ENCODE results near the gene PIMREG.

Gene PIMREG

DNA sequence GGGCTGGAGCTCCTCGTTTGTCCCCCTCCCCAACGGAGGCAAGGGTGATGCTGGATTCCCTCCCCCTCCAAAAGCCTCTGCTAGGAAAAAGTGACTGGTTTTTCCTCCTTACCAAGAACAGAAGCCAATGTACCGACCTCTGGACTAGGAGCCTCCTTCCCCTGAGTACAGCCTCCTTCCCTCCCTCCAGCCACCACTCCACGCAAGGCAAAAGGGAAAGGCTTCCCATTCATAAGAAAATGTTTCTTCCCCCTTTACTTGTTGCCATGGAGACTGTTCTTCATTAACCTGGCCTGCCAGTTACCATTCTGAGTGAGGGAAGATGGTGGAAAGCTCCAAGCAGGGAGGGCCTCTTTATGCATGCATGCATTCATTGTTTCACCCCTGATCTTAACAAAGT is 4.3 kb upstream of the PIMREG start:
- DNase-seq = no peak

DNA sequence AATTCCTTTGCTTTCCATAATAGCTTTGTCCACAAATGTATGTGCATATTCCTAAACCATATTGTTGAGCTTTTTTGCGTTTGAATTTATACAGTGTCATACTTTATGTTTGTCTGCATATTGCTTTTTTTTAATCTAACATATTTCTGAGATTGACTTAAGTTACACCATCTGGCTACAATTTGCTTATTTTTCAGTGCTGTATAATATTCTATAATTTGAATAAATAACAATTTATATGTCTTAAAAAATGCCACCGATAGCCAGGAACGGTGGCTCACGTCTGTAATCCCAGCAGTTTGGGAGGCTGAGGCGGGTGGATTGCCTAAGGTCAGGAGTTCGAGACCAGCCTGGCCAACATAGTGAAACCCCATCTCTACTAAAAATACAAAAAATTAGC is 1.5 kb upstream of the PIMREG start:
- no peak for DNase-seq

DNA sequence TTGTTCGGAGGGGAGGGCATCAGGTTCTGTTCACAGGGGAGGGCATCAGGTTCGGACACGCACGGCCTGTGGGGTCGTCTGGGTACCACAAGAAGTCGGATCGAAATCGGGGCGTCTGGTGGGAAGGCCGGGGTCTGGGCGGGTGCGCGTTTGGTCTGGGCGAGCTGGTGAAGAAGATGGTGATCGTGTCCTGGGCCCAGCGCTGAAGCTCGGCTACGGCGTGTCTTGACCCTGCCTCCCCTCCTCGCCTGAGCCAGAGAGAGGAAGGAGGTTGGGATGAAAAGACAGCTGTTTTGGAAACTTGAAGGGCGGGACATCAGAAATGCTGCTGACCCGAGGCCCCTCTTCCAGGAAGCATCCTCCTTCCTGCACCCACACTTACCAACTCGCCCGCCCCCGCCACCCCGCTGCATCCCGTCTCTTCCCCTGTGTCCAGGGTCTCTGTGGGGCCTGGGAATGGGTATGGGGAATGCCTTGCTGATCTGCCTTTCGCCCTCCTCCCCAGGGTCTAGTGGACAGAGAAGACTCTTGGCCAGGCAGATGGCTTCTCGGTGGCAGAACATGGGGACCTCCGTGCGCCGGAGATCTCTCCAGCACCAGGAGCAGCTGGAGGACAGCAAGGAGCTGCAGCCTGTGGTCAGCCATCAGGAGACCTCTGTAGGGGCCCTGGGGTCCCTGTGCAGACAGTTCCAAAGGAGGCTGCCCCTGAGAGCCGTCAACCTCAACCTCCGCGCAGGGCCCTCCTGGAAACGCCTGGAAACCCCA is 498 bp downstream of the PIMREG start:
- DNase-seq = no peak

DNA sequence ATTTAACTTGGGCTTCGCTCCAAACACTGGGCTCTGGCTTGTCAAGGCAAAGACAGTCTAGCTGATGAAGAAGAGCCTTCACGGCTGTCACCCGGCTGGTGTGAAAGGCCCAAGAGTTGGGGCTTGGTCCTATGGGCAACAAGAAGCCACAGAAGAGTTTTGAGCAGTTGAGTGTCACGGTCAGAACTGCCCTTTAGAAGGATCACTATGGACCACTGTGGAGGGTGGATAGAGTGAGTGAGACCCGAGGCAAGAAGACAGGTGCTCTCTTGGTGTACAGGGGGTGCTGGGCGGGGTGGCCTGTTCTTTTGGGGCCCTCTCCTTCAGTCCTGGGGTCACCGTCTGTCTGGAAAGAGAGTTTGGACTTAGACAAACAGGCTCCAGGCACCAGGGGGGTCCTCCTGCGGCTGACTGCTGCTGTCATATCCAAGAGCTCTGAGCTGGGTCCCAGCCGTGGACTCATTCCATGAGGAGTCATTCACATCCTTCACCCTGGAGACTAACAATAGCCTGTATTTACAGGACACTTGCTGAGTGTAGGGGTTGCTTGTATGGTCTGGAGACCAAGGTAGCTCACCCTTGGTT is 2.4 kb downstream of the PIMREG start:
- no peak for DNase-seq

DNA sequence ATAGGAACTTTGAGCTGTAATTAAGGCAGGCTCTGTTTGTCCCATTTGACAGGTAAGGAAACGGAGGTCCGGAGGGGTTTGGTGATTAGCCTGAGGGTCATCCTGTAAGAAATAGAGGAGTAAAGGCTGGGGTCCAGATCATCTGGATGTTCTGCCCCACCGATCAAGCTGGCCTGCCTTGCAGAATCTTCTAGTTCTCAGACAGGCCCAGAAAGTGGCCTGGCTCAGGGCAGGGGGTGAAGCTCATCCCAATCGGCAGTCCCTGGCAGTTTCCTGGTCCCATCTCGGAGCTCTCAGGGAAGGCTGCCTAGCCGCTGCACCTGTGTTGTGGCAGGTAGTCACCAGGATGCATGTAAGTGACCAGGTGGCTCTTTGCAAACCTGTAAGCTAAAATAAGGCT is 4.2 kb downstream of the PIMREG start:
- DNase-seq = no peak

DNA sequence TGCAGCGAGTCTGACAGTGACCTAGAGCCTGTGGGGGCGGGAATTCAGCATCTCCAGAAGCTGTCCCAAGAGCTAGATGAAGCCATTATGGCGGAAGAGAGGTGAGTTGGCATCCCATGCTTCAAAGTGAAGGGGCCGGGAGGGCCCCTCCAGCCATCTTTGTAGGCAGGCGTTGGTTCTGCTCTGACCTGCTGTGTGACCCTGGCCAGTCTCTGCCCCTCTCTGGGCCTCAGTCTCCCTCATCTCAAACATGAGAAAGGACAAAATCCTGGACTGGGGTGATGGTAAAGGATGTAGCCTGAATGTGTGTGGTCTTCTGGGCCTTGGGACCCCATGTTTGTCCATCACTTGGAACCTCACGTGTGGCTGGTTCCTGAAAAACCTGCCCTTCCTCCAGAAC is 5.1 kb downstream of the PIMREG start:
- DNase-seq = no peak

DNA sequence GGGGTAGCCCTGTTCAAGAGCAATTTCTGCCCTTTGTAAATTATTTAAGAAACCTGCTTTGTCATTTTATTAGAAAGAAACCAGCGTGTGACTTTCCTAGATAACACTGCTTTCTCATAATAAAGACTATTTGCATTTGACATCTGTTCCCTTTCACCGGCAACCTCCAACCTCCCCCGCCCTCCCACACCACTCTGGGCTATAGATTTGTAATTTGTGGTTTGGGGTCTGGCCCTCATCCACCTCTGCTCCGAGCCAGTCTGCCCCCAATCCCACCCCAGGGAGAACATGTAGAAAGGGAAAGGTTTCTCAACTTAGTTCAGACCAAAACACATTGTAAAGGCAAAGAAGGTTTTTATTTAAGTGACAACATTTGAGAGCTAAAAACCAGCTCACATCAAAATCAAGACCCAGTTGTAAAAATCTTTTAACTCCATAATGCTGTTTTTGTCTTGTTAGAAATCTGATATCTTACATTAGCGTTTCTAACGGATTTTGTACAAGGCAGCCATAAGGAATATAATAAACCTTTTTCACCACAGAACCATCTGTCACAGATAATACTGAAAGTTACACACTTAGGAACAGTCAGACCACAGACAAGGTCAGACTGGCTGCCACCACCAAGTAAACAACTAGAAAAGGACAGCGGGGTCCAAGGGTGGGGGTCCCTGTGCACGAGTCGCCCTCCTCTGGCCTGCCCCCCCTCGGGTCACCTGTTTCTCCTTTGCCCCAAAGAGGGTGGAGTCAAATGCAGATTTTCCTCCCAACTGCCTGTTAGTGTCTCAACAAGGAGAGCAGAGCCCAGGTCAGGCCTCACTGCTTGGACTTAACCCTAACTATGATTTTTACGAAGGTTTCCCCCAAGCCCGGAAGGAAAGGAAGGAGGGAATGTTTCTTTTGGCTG is 6.9 kb downstream of the PIMREG start:
- no peak for DNase-seq

DNA sequence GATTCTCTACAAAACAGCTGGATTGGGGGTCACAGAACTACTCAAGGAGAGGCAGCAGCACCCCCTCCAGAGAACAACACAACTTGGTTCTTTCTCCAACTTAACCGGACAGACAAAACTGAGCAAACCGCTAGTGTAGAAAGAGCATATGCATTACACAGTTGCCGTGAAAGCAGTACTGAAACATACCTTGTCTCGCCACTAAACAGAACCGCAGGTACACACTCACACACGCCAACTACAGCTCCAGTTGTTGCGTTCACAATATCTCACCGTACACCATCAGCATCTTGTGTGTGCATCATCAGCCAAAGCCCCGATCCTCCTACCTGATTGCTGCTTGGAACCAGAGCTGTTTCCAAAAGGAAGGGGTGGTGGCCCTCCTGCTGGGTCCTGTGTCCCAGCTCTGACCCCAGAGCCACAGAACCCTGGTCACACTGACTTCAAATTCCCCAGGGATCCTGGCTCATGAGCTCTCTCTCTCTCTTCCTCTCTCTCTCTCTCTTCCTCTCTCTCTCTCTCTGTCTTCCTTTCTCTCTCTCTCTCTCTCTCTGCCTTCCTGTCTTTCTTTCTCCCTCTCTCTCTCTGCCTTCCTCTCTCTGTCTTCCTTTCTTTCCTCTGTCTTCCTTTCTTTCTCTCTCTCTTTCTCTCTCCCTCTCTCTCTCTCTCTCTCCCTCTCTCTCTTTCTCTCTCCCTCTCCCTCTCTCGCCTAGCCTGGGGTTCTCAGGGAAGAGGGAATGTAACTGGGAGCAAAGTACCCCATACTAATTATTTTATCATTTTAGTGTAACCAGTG is 8.4 kb downstream of the PIMREG start:
- no peak for DNase-seq

DNA sequence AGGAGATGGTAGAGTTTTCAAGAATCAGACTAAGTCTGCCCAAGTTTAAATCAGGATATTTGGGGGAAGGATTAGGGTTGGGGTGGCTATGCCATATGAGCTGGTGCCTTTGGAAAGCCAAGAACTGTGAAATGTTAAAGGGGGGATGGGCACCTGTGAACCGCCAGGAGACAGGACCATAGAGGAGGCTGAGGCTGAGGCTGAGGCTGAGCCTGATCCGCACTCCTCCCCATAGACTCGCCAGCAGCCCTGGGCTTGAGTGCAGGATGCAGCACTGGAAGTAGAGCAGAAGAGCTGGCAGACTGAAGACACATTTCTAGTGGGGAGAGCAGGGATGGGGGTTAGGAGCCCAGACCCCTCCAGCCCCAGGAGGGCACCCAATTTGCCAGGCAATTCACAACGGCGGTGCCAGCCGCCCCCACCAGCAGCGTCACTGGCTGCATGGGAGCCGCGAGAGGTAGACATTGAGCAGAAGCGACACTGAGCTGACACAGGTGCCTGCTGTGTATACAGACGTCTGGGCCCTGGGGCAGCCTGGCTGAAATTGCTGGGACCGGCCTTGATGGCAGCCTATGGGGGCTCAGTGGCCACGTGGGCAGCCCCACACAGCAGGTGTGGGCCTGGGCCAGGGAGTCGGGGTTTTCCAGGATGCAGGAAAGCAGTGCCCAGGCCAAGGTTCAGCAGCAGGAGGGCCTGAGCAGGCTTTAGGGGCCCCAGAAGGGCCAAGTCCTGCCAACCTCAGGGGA is 9.2 kb downstream of the PIMREG start:
- no peak for DNase-seq

DNA sequence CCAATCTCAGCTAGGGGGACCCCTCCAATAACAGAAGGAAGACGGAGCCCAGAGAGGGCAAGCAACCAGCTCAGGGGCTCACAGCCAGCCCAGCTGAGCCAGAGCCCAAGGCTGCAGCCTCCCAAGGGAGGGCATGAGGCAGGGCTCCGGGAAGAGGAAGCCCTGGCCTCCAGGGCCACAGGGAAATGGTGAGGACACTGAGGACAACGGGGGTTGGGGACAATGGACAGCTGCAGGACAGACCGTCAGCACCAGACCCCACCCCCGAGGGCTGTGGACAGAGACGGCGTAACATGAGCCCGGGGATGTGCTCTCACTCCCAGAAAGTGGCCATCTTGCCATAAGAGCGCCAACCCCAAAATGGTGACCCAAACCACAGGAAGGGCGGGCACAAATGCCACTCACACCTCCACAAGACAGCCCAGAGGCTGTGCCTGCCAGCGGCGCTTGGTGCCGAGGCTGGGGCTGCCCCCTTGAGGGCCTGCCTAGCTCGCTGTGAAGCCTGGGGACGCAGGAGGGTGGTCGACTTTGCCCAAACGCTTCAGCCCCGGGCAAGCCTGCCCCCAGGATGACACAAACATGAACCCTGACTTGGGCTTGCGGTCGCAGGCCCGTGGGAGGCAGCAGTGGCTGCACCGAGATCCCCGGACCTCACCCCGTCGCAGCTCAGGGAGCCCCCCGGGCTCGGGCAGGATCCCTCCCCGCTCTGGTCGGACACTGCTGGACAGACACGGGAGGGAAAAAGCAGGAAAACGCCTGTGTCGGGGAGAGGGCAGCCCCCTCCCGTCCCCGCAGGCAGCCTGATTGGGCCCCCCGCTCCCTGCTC is 10.5 kb downstream of the PIMREG start:
- DNase-seq = no peak

DNA sequence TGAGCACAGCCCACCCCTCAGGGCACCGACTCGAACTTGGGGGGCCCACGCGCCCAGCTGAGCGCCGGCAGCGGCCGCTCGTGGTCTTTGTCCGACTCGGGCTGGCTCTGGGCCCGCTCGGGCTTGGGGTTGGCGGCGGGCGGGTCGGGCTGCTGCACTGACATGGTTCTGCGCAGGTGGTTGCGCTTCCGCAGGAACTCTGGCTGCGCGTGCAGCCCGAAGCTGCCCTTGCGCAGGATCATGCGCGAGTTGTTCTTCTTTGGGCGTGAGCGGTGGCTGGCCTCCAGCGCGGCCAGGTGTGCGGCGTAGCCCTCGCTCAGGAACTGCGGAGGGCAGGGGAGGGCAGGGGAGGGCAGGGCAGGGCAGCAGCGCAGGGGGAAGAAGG is 11.1 kb downstream of the PIMREG start:
- DNase-seq = peak; percentile 14

DNA sequence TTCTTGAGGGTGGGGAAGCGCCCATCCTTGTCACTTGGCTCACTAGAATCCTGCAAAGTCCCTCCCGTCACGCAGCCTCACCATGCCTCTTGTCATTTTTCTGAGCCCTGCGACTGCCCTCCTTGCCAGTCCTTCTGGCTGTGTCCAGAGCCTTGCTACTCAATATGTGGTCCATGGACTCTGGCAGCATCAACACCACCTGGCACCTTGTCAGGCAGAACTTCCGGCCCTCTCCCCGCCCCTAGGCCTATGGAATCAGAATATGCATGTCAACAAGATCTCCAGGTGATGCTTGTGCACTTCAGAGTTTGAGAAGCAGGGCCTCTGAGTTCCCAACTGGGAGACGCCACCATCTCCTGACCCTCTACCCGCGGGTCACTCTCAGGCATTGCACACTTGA is 12.1 kb downstream of the PIMREG start:
- DNase-seq = peak; percentile 46

DNA sequence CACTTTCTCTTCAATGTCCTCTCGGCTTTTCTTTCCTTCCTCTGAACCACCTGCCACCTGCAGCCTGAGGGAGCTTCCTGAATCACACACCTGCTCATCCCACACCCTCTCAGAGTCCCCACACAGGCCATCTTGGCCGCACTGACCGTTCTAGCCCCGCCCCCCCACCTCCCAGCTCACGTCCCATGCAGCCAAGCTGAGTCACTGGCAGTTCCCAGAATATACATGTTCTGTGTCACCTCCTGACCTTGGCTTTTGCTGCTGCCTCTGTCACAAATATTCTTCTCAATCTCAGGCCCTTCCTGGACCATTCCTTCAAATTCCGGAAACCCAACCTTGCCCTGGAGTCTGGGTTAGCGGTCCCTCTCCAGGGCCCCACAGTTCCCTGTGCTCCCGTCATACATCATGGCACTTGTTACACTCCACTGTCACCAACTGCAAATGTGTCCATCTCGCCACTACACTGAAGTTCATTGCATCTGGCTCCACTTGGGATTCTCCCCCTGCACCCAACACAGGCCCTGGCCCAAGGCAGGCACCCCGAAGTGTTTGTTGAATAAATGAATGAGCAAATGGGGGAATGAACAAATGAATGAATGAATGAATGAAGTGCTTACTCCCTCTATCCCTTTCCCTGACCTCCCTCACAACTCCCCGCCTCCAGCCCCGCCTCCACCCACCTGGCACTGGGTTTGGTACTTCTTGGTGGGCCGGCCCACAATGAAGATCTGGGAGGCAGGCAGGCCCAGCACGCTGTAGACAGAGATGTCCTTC is 12.8 kb downstream of the PIMREG start:
- peak; percentile 8 for DNase-seq

DNA sequence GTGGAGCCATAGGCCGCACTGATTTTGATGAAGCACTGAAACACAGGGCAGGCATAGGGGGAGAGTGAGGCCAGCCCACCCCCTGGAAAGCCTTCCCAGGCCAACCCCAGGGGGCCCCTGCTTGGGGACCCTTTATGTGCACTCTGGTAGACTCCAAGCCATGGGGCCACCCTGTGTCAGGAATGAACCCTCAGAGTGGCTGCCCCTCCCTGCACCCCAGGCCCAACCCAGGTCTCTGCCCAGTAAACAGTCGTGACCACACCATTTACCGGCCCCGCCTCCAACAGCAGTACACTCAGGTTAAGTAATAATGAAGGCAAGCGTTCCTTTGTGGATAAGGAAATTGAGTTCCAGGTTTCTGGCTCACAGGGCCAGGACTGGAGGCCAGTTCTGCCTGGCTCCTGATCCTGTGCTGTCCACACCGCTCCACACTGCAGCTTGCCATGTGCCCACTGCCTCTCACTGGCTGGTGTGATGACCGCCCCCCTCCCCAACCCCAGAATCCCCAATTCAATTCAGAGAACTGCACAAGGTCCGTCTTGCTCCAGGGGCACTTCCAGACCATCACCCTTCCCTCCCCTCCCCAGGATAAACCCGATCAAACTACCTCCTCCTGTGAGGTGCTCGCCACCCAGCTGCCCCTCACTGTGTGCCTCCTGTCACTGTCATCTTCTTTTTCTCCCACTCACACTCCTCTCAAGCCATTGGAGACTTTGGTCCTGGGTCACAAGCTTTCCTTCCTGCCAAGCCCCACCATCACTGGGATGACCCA is 13.6 kb downstream of the PIMREG start:
- no peak for DNase-seq

DNA sequence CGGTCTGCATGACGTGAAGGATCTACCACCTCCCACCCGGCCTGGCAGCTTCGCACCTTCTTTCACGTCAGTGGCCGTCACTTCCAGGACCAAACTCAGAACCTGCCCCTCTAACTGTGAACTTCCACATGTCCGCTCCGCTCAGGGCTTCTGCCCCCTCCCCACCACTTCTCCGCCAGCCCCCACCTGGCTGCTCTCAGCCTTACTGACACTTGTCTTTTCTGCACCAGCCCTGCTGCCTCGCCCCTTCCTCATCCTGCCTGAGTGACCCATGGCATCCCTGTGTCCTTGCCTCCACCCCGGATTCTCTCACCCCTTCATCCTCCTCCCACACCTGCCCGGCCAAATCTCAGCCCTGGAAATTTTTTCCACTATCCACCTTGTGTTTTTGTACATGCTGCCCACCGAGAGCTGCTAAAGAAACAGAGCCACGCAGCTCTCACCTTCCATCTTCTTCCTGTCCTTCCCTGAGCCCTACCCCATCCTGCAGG is 14.2 kb downstream of the PIMREG start:
- no peak for DNase-seq

DNA sequence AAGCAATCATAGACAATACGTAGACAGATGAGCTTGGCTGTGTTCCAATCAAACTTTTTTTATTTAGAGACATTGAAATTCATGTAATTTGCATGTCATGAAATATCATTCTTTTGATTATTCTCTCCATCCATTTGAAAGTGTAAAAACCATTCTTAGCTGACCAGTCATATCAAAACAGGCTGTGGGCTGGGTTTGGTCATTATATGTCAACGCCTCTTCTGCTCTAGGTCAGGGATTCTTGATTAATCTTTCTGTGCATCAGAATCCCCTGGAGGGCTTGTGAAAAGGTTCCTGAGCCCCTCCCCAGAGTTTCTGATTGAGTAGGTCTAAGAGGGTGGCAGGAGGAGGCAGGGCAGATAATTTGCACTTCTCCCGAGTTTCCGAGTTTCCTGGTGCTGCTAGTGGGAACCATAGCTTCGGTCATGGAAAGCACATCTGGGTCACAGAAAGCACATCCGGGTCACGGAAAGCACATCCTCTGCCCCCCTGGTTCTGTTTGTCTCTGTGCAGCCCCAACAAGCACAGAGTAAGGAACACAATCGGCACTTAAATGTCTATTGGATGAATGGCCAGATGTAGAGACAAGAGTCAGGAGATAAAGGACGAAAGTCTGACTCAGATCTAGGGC is 16.4 kb downstream of the PIMREG start:
- DNase-seq = no peak

DNA sequence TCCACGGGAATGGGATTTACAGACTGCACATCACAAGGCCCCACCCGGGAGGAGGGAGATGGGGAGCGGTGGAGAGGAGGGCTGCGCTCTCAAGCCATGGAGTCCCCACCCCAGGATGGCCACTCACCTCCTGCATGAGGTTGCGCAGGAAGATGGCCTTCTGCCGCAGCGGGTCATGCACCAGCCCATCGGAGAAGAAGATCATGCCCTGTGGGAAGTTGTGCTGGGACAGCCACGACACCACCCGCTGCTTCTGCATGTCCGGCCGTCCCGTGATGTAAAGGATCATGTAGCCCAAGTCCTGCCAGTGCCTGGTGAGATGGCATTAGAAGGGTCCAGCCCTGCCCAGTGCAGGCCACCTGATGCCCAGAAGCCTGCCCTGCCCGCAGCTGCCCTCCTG is 17.0 kb downstream of the PIMREG start:
- no peak for DNase-seq

DNA sequence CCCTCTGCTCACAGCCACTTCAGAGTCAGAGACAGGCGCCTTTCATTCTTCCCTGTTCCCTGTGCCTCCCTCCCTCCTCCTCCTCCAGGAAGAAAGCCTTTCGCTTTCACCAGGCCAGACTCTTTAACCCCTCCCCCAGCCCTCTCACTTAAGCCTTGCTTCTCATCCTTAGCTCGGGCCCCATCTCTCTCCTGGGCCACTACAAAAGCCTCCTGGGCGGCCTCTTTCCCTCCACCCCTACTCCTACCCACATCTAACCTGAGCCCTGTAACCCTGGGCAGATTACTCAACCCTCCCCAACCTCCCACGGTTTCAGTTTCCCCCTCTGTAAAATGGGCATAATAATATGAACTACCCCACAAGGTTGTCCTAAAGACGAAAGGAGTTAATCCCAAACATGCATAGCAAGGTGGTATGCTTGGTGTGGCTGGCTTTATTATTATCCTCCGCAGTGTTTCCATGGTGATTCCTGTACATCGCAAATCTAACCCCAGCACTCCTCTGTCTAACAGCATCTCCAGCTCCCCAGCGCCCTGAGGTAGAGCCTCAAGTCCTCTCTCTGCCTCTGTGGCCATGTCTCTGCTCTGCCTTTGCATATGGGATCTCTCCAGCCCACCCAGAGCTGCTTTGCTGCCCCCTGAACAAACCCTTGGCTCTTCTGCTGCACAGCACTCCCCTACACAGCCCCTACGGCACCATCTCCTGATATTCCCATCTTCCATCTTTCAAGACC is 17.7 kb downstream of the PIMREG start:
- DNase-seq = no peak
